Panc1 (cell line): ENCODE data around the gene FBXW7. TPM values are rescaled to one million over a fixed set of nuclear protein-coding genes. Genes with fewer than 3 reads are reported as not detected.

Experiments
- ATAC-seq: fragments of 200-7000 bp; cut with Tn5 transposase; 2 replicates; pipeline ENCODE4 v1.9.1; 2020; ENCODE audit warnings: mild to moderate bottlenecking, moderate library complexity
- BruUV-seq: library from RNA; stranded (reverse); fragments of 400-500 nt; replicated peaks from 2 replicates; lab custom pipeline; 2021; lab: Mats Ljungman, UMichigan
- CTCF ChIA-PET: fragments of 300-600 bp; sonication (Branson Sonifier 250); formaldehyde crosslinking; loops from one replicate; lab custom pipeline; 2022; ENCODE audit warnings: antibody characterized with exemption; lab: Charles Lee
- POLR2A ChIA-PET: fragments of 300-600 bp; sonication (Branson Sonifier 250); formaldehyde crosslinking; loops from one replicate; lab custom pipeline; 2022; ENCODE audit warnings: antibody characterized with exemption; lab: Charles Lee
- DNase-seq: peaks from one replicate; pipeline ENCODE4 v3.0.0-alpha.2; 2010; ENCODE audit warnings: low read depth, low spot score
- H3K27ac ChIP-seq: 2 replicates; pipeline ENCODE4 v1.5.1; 2011; ENCODE audit warnings: mild to moderate bottlenecking, low read length, inconsistent platforms
- H3K27me3 ChIP-seq: fragments of 200-500 bp; sonication (Bioruptor generic); 2 replicates; pipeline ENCODE4 v1.6.0; 2014; ENCODE audit warnings: low read length, inconsistent platforms; ENCODE audit not compliant: control insufficient read depth, insufficient read depth
- H3K36me3 ChIP-seq: fragments of 200-500 bp; sonication (Bioruptor generic); 2 replicates; pipeline ENCODE4 v1.5.1; 2014; ENCODE audit warnings: inconsistent platforms, mild to moderate bottlenecking, low read length, moderate library complexity; ENCODE audit not compliant: control insufficient read depth, insufficient read depth
- H3K4me1 ChIP-seq: 2 replicates; pipeline ENCODE4 v1.5.1; 2011; ENCODE audit warnings: inconsistent platforms, mild to moderate bottlenecking, low read length, moderate library complexity; ENCODE audit not compliant: control insufficient read depth, insufficient read depth
- H3K4me3 ChIP-seq, 2 experiments: 2 replicates each; pipeline ENCODE4 v1.5.1; 2011 to 2012; ENCODE audit warnings: low read depth in 2 of 2, low read length in 2 of 2, mild to moderate bottlenecking in 2 of 2, inconsistent platforms in 1 of 2, moderate library complexity in 1 of 2
- H3K9me3 ChIP-seq: fragments of 200-500 bp; sonication (Bioruptor generic); 2 replicates; pipeline ENCODE4 v1.5.1; 2014; ENCODE audit warnings: low read depth, mild to moderate bottlenecking, inconsistent platforms, low read length, moderate library complexity; ENCODE audit not compliant: control insufficient read depth, insufficient read depth
- CTCF ChIP-seq: fragments of 450-650 bp; IDR thresholded peaks from 2 replicates; pipeline ENCODE4 v1.5.1; 2017; ENCODE audit warnings: mild to moderate bottlenecking
- POLR2AphosphoS5 ChIP-seq: IDR thresholded peaks from 2 replicates; pipeline ENCODE4 v1.6.1; 2012; ENCODE audit warnings: mild to moderate bottlenecking, low read depth, low read length, moderate library complexity
- REST ChIP-seq, 2 experiments: IDR thresholded peaks; 2 replicates each; pipeline ENCODE4 v1.6.1; 2011 to 2012; ENCODE audit warnings: low read depth in 2 of 2, control low read depth in 1 of 2, low read length in 1 of 2, mild to moderate bottlenecking in 1 of 2, moderate library complexity in 1 of 2; ENCODE audit not compliant: insufficient read depth in 1 of 2
- SIN3A ChIP-seq: IDR thresholded peaks from 2 replicates; pipeline ENCODE4 v1.6.1; 2012; ENCODE audit warnings: low read depth, mild to moderate bottlenecking, low read length, moderate library complexity, borderline replicate concordance; ENCODE audit not compliant: insufficient read depth
- TCF7L2 ChIP-seq: IDR thresholded peaks from 2 replicates; pipeline ENCODE4 v1.6.1; 2011; ENCODE audit warnings: mild to moderate bottlenecking, low read depth, low read length, inconsistent platforms
- in situ Hi-C: cut with HindIII; loops from 2 replicates; pipeline ENCODE4 v1.10.0; 2016; ENCODE audit warnings: low sequenced_read_pairs, low pct_unique_long_range_greater_than_20kb
- intact Hi-C: fragments of 100-400 bp; cut with micrococcal nuclease; formaldehyde crosslinking; loops from one replicate; pipeline ENCODE4 v1.10.0; 2022; ENCODE audit not compliant: unreplicated experiment
- total RNA-seq: library from RNA; stranded (reverse); gene quantifications from one replicate; pipeline ENCODE4 v1.2.1, GENCODE V29; 2021; ENCODE audit not compliant: unreplicated experiment

FBXW7 gene
- total RNA-seq, 1 experiment from 2014 or later, result 16.2 TPM

GRCh38 chr4:152451496-152451895, 84.4 kb downstream of the FBXW7 start:
- Histone ChIP-seq H3K4me3 (no peak overlapping the region), H3K27ac (no peak overlapping the region), H3K9me3 (no peaks in the 10 kb centered on the region), H3K4me1 (no peaks in the 10 kb centered on the region), H3K36me3 (no peaks in the 10 kb centered on the region; the same call in 1 of the 2 replicates), H3K27me3 (no peaks in the 10 kb centered on the region)
- no TSS peak for BruUV-seq
- no peak for ATAC-seq
- ChIA-PET POLR2A (interaction anchor here (0.6 to 0.9 kb wide), 2 partner anchors 9 to 12 kb away, joined by 3 read pairs; no protein-coding TSS in a partner anchor), CTCF (no interaction called here)
- in situ Hi-C loops (no loop called here), intact Hi-C loops (no loop called here)
- TF ChIP-seq SIN3A (no peak), REST (IDR thresholded peaks at IDR 0.05; ENCODE audit: insufficient read depth in 1 of 2, low read depth in 2 of 2, low read length in 1 of 2) (no peak), TCF7L2 (no peak), CTCF (no peak), POLR2AphosphoS5 (no peak)
- no peak for DNase-seq

GRCh38 chr4:152448854-152449253, 87.0 kb downstream of the FBXW7 start:
- in situ Hi-C loops, result no loop called here
- intact Hi-C loops, result no loop called here
- H3K4me1 ChIP-seq, result no peaks in the 10 kb centered on the region
- no peak for ATAC-seq
- H3K36me3 ChIP-seq, result no peaks in the 10 kb centered on the region; the same call in 1 of the 2 replicates
- H3K9me3 ChIP-seq, result no peaks in the 10 kb centered on the region
- TF ChIP-seq SIN3A, result no peak
- TF ChIP-seq CTCF, result no peak
- no peak for TF ChIP-seq REST (IDR thresholded peaks at IDR 0.05; ENCODE audit: insufficient read depth in 1 of 2, low read depth in 2 of 2, low read length in 1 of 2)
- TF ChIP-seq TCF7L2, result no peak
- no peak for TF ChIP-seq POLR2AphosphoS5
- H3K27ac ChIP-seq, result no peak overlapping the region
- no peak for DNase-seq
- H3K4me3 ChIP-seq, result no peak overlapping the region
- POLR2A ChIA-PET, result no interaction called here
- no peaks in the 10 kb centered on the region for H3K27me3 ChIP-seq
- CTCF ChIA-PET, result no interaction called here
- no TSS peak for BruUV-seq
